ES-I3 (cell line): Measurements from ENCODE around the gene SLC35F6.
"Not testable (repeated sequence)": the region's sequence is repeated elsewhere in the genome, so short reads cannot be mapped to it uniquely, and the experiment has no call there.

Experiments
- H3K36me3 ChIP-seq: 2 replicates; pipeline ENCODE4 v1.6.1; 2013; ENCODE audit warnings: mild to moderate bottlenecking, low read length, control low read depth, moderate library complexity; ENCODE audit not compliant: insufficient read depth
- H3K4me1 ChIP-seq: 2 replicates; pipeline ENCODE4 v1.6.1; 2013; ENCODE audit warnings: mild to moderate bottlenecking, control low read depth, low read length; ENCODE audit not compliant: insufficient read depth
- H3K9ac ChIP-seq: 2 replicates; pipeline ENCODE4 v1.6.1; 2013; ENCODE audit warnings: low read depth, mild to moderate bottlenecking, low read length, moderate library complexity
- H3K9me3 ChIP-seq: 2 replicates; pipeline ENCODE4 v1.6.1; 2013; ENCODE audit warnings: mild to moderate bottlenecking, low read length, moderate library complexity; ENCODE audit not compliant: control insufficient read depth, insufficient read depth

Gene SLC35F6

DNA sequence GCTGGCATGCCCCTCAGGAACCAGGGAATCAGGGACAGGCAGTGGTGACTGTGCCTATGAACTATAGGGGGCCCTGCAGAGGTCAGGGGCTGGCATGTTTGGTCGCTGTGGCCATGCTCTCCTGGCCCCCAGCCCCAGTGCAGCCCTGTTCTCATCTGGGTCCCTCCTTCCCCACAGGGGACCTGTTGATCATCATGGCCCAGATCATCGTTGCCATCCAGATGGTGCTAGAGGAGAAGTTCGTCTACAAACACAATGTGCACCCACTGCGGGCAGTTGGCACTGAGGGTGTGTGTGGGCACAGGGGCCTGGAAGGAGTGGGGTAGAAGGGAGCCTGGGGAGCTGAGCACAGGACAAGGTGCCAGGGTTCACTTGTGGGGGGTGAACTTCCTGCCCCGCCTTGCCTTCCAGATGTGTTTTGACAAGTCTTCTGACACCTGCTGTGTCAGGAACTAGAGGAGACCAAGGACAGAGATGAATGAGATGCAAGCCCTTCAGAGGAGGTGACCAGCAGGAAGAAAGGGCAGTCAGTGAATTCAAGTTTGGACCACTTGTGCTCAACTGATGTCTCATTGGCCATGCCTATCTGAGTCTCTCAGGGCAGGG lies 12.2 kb downstream of the SLC35F6 start:
- peaks cover 6% of the 10 kb centered on the region for H3K36me3 ChIP-seq
- no peaks in the 10 kb centered on the region for H3K4me1 ChIP-seq
- H3K9me3 ChIP-seq, result no peaks in the 10 kb centered on the region
- no peak overlapping the region for H3K9ac ChIP-seq

DNA sequence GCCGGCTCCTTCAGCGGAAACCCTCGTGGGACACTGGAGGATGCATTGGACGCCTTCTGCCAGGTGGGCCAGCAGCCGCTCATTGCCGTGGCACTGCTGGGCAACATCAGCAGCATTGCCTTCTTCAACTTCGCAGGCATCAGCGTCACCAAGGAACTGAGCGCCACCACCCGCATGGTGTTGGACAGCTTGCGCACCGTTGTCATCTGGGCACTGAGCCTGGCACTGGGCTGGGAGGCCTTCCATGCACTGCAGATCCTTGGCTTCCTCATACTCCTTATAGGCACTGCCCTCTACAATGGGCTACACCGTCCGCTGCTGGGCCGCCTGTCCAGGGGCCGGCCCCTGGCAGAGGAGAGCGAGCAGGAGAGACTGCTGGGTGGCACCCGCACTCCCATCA lies 14.0 kb downstream of the SLC35F6 start:
- peaks cover 6% of the 10 kb centered on the region for H3K36me3 ChIP-seq
- no peaks in the 10 kb centered on the region for H3K9me3 ChIP-seq
- H3K9ac ChIP-seq, result no peak overlapping the region
- H3K4me1 ChIP-seq, result no peaks in the 10 kb centered on the region

DNA sequence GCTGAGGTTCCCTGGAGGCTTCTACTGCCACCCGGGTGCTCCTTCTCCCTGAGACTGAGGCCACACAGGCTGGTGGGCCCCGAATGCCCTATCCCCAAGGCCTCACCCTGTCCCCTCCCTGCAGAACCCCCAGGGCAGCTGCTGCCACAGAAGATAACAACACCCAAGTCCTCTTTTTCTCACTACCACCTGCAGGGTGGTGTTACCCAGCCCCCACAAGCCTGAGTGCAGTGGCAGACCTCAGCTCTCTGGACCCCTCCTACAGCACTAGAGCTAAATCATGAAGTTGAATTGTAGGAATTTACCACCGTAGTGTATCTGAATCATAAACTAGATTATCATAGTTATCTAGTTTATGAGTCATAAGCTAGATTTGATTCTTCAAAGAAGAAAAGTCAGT lies 14.4 kb downstream of the SLC35F6 start:
- Histone ChIP-seq H3K9ac (no peak overlapping the region), H3K36me3 (peaks cover 6% of the 10 kb centered on the region), H3K9me3 (no peaks in the 10 kb centered on the region), H3K4me1 (no peaks in the 10 kb centered on the region)

DNA sequence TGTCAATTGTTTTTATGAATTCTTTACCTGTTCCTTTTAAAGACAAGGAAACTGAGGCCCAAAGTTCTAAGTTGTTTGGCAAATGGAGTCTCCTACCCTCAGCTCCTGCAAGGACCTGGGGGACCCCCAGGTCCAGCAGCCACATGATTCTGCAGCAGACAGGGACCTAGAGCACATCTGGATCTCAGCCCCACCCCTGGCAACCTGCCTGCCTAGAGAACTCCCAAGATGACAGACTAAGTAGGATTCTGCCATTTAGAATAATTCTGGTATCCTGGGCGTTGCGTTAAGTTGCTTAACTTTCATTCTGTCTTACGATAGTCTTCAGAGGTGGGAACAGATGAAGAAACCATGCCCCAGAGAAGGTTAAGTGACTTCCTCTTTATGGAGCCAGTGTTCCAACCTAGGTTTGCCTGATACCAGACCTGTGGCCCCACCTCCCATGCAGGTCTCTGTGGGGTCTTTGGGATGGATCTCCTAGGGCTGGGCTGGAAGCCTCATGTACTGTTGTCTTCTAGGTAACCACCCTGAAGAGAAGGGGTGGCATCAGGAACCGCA lies 16.2 kb downstream of the SLC35F6 start:
- Histone ChIP-seq H3K9ac (no peak overlapping the region), H3K36me3 (peaks cover 6% of the 10 kb centered on the region), H3K9me3 (no peaks in the 10 kb centered on the region), H3K4me1 (no peaks in the 10 kb centered on the region)

DNA sequence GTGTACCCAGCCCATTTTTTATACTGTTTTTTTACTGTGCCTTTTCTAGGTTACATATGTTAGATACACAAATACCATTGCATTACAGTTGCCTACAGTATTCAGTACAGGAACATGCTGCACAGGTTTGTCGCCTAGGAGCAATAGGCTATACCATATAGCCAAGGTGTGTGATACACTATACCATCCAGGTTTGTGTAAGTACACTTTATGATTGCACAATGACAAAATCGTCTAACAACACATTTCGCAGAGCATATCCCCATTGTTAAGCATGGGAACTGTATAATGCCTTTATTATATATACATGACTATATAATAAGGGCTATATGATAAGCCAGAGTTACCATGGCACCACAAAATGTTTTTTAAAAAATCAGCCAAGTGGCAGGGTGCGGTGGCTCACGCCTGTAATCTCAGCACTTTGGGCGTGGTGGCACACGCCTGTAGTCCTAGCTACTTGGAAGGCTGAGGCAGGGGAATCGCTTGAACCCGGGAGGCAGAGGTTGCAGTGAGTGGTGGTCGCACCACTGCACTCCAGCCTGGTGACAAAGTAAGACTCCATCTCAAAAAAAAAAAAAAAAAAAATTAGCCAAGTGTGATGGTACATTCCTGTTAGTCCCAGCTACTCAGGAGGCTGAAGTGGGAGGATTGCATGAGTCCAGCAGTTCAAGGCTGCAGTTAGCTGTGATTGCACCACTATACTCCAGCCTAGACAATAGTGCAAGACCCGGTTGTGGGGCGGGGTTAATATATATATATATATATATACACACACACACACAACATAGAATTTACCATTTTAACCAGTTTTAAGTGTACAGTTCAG lies 19.0 kb downstream of the SLC35F6 start:
- H3K36me3 ChIP-seq, result peaks cover 8% of the 10 kb centered on the region
- no peak overlapping the region for H3K9ac ChIP-seq
- no peaks in the 10 kb centered on the region for H3K4me1 ChIP-seq
- H3K9me3 ChIP-seq, result no peaks in the 10 kb centered on the region

DNA sequence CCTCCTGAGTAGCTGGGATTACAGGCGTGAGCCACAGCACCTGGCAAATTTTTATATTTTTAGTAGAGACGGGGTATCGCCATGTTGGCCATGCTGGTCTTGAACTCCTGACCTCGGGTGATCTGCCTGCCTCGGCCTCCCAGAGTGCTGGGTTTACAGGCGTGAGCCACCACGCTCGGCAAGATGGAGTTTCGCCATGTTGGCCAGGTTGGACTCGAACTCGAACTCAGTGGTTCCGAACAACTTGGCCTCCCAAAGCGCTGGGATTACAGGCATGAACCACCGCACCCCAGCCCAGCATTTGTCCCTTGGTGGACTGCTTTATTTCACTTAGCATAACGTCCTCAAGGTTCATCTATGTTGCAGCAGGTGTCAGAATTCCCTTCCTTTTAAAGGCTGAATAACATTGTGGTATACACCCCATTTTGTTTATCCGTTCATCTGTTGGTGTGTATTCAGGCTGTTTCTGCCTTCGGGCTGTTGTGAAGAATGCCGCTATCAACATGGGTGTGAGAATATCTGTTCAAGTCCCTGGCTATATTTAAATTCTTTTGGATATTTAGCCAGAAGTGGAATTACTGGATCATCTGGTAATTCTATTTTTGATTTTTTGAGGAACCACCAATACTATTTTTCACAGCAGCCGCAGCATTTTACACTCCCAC lies 20.6 kb downstream of the SLC35F6 start:
- H3K9ac ChIP-seq, result peak overlapping the region; percentile 58; the same call in 1 of the 2 replicates
- no peaks in the 10 kb centered on the region for H3K4me1 ChIP-seq
- H3K9me3 ChIP-seq, result no peaks in the 10 kb centered on the region
- H3K36me3 ChIP-seq, result peaks cover 6% of the 10 kb centered on the region

DNA sequence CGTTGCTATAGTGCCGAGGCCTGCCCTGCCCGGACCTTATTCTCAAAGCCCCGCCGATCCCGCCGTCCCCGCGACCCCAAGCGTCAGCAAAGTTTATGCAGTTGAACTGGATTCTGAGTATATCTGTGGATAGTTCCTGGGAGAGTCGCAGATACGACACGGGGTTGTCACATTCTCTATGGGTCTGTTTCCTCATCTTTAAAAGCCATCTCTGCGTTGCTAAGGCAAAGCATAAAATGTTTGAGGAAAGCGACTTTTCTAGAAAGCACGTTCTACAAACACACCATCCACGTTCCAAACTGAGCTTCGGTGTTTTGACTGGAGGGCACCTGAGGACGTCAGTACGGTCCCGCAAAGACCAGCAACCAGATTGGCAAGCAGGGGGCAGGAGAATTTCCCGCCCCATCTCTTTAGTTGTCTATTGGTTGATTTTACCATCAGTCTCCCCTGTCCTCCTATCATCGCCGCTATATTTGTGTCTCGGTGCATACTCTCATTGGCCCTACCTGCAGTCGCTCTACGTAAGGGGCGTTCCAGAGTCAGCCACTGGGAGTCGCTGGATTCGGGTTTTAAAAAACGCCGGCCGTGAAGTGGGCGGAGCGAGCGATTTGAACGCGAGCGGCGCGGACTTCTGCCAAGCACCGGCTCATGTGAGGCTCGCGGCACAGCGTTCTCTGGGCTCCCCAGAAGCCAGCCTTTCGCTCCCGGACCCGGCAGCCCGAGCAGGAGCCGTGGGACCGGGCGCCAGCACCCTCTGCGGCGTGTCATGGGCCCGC lies 21.5 kb downstream of the SLC35F6 start, which contains the start of gene CENPA:
Gene CENPA, plus strand, starts transcription at position 626 of the 776 bp plus-strand sequence. Its CDS starts 141 bp downstream, at position 767.
- Histone ChIP-seq H3K9ac (peak within 1 kb of the TSS; percentile 80), H3K36me3 (peaks cover 6% of the 10 kb centered on the region; the same call in 1 of the 2 replicates), H3K9me3 (no peaks in the 10 kb centered on the region), H3K4me1 (no peaks in the 10 kb centered on the region)

DNA sequence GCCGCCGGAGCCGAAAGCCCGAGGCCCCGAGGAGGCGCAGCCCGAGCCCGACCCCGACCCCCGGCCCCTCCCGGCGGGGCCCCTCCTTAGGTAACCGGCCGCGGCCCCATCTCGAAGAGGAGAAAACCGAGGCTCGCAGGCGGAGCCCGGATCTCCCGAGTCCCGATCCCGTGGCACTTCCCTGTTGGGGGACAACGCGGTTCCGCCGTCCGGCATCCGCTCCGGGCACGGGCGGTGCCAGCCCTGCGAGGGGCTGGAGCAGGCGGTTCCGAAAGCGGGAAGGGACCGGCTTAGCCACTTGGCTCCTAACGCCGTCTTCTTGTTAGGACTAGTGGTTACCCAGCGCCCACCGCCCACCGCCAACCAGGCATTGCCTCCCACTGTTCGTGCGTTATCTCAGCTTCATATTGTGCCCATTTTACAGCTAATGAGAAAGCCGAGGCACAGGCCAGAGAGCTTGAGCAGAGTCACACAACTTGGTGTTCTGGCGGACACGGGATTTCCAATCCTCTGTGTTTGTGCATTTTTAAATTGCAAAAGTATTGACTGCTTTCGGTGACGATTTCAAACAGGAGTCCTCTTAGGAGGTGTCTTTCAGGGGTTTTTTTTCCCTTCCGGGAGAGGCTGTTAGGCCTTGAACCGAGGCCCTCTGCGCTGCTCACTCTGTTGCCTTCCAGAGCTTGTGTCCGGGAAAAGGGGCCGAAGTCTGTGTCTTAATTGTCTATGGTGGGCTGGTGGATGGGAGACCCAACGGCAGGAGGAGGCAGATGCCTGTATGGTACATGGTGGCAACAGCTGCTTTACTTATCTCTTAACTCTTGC lies 22.3 kb downstream of the SLC35F6 start:
- Histone ChIP-seq H3K36me3 (peaks cover 8% of the 10 kb centered on the region; the same call in 1 of the 2 replicates), H3K4me1 (no peaks in the 10 kb centered on the region), H3K9ac (peak overlapping the region; percentile 80), H3K9me3 (no peaks in the 10 kb centered on the region)

DNA sequence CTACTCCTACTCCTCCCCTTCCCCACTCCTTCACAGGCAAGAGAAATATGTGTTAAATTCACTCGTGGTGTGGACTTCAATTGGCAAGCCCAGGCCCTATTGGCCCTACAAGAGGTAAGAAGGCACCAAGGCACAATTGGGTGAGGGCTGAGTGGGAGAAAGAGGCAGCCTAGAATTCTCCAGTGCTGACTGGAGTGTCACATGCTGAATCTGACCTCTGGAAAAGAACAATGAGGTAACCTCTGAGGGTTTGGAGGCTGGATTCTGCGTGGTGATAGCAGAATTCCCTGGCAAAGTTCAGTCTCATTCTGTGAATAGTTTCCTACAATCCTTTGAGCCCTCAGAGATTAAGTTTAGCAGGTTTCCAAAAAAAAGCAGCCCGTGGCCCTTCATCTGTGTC lies 28.6 kb downstream of the SLC35F6 start:
- Histone ChIP-seq H3K9ac (no peak overlapping the region), H3K4me1 (no peaks in the 10 kb centered on the region), H3K9me3 (no peaks in the 10 kb centered on the region), H3K36me3 (peaks cover 45% of the 10 kb centered on the region)

DNA sequence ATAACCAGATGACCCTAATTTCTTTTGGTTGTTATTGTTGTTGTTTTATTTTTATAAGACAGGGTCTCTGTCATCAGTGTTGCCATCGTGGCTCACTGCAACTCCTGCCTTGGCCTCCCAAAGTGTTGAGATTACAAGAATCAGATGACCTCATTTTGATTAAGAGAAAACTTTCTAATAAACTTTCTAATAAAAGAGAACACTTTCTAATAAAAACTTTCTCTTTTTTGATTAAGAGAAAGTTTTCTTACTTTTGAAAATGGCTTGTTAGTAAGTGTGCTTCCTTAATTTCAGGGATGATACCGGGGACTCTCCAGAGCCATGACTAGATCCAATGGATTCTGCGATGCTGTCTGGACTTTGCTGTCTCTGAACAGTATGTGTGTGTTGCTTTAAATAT lies 29.4 kb downstream of the SLC35F6 start:
- Histone ChIP-seq H3K4me1 (no peaks in the 10 kb centered on the region), H3K36me3 (peaks cover 39% of the 10 kb centered on the region), H3K9me3 (no peaks in the 10 kb centered on the region), H3K9ac (no peak overlapping the region)

DNA sequence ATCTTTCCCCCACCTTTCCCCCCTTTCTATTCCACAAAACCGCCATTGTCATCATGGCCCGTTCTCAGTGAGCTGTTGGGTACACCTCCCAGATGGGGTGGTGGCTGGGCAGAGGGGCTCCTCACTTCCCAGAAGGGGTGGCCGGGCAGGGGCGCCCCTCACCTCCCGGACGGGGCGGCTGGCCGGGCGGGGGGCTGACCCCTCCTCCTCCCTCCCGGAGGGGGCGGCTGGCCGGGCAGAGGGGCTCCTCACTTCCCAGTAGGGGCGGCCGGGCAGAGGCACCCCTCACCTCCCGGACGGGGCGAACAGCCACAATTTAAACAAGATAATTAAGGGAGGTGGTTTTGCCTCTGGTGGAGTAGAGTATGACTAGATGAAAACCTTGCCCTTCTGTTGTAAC lies 31.1 kb downstream of the SLC35F6 start:
- H3K4me1 ChIP-seq, H3K9ac ChIP-seq, H3K9me3 ChIP-seq: not testable (repeated sequence)
- H3K36me3 ChIP-seq, result peaks cover 39% of the 10 kb centered on the region

DNA sequence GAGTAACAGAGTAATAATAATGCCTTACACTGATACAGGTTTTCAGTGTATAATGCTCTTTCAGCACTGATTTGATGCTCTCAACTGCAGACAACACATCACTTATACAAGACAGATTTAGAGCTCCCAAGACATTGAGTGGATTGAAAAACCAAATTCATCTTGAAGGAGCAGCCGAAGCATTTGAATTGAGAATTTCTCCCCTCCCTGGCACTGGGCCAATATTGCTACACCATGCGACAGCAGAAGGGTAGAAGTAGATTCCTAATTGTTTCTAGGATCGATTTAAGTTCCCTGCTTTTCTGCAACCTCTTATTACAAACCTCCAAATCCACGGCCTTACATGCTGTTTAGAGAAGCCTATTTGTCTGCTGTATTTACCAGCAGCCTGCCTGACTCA lies 37.2 kb downstream of the SLC35F6 start:
- Histone ChIP-seq H3K9me3 (no peaks in the 10 kb centered on the region), H3K9ac (no peak overlapping the region), H3K36me3 (peaks cover 11% of the 10 kb centered on the region)

DNA sequence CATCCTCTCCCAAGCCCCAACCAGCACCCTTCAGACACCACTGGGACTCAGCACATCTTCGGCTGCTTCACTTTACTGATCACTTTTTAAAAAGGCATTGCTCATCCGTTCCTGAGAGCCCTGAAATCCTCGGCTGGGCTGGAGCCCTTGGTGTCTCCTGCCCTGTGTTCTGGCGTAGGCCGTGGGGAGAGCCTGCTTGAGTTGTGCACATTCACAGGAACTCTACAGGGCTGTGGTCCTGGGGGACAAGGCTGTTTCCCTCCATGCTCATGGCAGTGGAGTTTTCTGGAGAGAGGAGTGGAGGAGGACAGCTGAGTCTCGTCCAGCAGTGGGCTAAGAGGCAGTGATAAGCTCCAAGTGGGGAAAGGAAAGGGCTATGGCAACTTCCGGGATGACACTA lies 37.7 kb downstream of the SLC35F6 start:
- H3K4me1 ChIP-seq, result no peaks in the 10 kb centered on the region
- H3K36me3 ChIP-seq, result peaks cover 6% of the 10 kb centered on the region
- H3K9me3 ChIP-seq, result no peaks in the 10 kb centered on the region
- H3K9ac ChIP-seq, result no peak overlapping the region

More for the DNA sequence above, 37.2 kb downstream of the SLC35F6 start:
- no peaks in the 10 kb centered on the region for H3K4me1 ChIP-seq
